Stimulated activated CD4-positive, alpha-beta T cell treated with anti-CD3 and anti-CD28 coated beads, Interleukin-15, amount 100 ng/mL, for 1 hour (primary cell): Measurements from ENCODE around the gene TMTC1.

Experiments used
- DNase-seq, 2 donors: peaks; one replicate each; pipeline ENCODE4 v3.0.0-alpha.2; 2020; ENCODE audit warnings: low read depth in 1 of 2, low spot score in 1 of 2

Gene TMTC1

DNA sequence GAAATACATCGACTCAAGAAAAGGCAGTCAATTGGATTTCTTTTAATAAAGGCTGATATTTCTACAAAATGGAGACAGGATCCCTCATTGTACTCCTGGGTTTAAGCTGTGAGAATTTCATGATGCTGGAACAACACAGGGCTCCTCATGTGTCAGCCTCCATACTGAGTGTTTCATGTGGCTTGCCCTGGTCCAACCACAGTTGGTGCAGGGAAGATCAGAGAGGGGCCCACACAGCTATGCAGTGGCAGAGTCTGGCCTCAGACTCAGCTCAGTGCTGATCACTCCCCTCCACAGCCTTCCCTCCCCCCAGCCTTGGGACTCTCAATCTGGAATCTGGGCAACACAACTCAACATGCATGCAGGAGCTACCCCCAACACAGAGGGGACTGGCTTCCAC lies 163.7 kb downstream of the TMTC1 start:
- no peak for DNase-seq

DNA sequence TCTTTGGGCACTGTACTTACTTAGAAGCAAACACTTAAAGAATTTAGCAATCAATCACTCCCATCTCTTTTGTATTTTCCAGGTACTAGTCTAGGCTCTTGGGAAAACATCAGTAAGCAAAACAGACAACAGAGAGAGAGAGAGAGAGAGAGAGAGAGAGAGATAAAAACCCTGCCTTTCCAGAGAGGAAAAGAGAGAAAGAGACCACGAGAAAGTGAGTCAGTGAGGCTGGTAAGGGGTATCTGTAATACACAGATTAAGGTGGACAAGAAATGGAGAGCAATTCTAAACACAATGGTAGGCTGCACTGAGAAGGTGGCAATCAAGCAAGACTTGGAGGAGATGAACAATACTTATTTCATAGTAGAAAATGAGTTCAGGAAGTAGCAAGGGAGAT lies 166.3 kb downstream of the TMTC1 start:
- DNase-seq = no peak

DNA sequence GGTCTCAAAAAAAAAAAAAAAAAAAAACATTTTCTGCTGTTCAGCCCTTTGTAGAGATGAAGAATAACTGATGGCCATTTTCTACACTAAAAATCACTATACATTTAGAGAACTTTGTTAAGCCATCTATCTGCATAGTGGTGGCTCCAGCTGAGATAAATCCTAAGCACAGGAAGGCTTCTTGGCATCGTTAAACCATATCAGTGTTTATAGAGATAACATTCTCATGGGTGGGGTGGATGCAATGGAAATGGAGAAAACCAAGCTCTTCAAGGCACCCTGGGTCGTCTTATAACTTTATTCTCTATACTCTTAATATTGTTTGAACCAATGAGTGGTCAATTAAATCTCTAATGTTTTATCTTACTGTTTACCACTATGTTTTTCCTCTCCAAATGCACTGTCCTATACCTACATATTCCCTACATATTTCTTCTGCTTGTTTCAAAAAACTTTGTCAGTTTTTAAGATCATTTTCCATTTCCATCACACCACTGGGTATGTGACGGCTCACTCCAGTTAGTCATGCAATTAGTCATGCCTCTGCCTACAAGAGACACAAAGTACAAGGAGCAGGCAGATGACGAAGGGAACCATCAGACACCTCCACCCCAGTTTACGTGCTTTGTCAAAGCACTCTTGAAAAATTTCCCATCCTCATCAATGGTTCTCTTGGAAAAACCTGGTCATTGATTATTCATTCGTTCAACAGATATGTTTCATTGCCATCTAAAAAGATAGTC lies 166.9 kb downstream of the TMTC1 start:
- DNase-seq = no peak

DNA sequence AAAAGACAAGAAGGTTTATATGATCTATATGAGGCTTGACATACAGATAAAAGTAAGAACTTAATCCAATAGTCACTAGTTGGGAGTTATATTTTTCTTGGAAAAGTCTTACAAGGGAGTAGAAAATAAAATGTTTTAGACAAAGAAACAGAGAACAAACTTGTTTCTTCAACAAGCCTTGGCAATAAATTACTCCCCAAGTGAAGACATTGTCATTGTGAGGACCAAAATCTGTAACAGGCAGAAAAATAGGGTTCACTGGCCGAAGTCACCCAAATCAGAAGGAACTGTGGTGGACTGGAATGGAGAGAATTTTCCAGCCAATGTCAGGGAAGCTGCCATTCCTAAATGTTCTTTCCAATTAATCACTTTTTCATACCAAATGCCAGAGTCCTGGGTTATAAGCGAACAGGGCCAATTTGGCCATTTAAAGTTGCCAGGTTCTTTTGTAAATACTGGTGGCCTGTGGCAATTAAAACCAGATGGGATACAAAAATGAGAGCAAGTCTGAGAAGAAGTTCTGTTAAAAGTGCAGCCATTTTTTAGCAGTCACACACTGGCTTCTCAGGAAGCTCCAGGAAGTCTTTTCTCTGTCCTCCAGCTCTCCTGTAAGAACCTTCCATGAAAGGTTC lies 168.9 kb downstream of the TMTC1 start:
- no peak for DNase-seq

DNA sequence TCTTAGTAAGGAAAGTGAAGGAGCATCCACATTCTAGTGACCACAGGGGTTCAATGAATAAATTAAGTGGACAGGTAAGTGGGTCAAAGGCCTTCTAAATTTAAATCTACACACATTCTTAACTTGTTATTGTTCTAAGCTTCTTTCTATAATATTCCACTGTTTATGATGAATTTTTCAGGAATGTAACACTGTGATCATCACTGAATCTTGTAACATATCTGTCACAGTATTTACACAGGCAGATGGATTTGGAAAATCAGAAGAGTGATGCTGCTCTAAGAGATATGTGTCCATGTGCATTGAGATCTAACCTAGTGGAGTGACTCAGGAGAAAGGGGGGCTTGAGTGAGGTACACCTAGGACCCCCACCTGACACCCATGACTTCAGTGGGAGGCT lies 170.8 kb downstream of the TMTC1 start:
- DNase-seq = no peak

DNA sequence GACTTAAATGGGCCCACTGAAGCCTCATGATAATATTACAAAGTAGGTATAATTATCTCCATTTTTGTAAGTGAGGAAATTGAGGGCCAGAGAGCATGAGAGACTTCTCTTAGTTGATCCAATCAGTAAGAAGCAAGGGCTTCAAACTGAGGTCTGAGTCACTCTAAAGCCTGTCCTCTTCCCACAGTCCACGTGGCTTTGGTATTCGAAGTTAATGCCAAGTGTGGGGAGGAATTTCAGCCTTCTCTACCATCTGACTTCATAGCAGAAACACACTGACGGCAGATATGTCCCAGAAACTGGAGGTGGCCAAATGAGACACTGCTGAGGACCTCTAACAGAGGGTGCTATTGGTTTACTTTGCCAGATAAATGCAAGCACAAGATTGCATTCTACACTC lies 171.8 kb downstream of the TMTC1 start:
- DNase-seq = no peak

DNA sequence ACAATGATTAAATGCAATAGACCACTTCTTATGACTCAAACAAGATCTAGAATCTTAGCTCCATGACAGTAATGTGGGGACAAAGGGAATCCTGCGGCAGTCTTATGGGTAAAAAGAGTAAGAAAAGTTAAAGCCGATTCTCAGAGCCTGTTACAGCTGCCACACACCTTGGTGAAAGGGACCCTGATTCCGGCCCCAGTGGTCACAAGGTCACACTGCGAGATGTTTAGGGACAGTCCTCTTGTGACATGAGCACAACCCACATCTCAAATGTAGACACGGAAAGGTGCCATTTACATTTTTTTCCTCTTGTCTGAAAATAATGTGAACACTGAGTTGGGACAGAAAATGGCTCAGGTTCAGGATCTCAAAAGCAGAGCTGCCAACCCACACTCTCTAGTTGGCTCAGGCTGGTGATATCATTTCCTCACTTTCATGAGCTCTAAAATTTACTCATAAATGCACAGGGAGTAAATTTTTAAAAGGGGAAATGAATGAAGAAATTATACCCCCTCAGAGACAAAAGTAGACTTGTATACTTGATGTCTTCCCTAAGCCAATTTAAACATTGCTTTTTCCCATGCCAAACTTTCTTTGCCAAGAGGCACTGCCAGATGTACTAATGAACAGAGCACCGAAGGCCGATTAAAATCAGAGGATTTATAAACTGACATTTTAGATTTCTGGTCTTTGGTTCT lies 173.1 kb downstream of the TMTC1 start:
- DNase-seq = no peak

DNA sequence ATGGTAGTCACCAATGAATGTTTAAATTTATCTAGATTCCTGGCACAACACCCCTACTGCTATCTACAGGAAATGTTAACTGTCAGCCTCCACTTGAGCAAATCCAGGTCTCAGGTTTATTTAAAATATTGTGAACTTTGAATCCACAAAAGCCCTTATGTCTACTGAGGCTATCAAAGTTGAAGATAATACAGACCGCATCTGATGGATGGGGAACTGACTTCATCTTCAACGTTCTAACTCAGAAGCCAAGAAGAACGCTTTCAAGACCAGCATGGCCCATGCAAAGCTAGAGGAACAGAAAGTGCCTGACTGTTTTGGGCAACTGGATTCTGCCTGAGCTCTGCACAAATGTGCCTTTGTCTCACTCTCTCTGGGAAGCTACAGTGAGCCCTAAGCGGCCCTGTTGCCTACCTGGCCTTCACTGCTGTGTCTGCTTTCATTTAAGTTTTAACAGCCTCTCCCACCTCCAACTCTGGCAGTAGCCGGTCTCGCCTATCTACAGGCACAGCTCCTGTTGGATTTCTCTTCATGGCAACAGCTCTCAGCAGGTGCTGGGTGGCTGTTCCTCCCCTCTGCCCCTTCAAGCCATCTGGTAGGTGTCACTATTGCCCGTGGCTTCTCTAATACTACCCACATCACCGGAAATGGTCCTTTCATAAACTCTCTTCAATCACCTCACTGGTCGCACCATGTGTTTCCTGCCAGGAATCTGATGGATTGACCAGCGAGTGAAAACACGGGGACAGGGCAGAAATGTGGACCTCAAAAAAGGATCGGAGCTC lies 174.1 kb downstream of the TMTC1 start:
- DNase-seq = no peak

DNA sequence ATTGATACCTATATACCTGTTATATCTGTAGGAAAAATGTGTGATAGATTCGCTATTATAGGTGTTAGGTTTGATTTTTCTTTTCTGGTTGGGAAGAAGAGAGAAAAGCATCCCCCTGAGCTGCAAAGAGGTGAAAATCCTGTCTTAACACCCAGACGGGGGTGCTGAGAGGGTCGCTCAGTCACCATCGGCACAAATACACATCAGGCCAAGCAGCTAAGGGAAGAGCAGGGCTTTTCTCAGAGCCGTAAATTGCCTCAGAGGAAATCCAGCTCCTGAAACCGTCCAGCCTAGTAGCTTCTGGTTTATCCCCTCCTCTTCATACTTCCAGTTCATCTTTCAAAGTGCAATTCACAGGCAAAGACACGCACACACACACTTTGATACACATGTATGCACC lies 175.2 kb downstream of the TMTC1 start:
- no peak for DNase-seq

DNA sequence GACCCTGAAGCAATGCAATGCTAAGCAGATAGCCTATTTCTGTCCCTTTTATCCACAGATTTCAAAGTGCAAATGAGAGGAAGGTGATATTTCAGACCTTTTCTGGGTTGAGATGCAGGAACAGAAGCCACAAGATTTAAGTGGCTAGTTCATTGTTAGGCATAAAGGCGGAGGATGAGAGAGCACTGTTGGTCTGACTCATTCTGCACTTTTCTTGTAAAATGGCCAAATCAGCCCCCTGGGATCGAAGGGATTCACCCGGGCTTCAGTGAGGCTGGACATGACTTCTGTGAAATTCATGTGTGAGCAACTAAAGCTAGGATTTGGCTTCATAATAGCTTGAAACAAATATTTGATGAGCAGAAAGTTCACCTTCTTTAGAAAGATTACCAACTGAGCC lies 184.4 kb downstream of the TMTC1 start:
- no peak for DNase-seq

DNA sequence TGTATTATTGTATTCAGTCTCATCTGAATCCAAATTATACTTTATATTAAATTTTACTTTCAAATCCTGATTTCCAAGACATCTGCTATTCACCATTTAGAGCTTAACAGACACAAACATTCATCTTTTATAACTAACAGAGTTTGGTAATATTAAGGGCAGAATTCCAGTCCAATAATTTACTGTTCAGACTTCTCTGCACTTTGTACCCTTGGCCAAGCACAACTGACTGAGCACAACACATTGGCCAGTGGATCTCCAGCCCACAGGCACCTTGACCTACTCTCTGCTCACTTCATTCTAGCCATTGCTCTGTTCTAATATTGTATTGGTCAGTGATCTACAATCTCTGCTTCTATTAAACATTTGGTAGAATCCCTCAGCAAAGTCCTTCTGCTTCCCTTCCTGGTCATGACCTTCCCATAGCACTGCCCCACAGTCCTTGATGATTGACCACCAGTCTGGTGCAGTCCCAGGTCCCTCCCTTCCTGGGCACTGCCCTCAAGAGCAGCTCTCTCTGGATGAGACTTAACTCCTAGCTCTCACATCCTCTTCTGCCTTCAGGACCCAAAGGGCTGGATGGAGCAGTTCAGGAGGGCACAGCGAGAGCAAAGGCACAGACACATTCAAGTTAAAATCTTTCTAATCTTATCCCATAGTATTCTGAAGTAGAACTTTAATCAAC lies 188.5 kb downstream of the TMTC1 start:
- no peak for DNase-seq

DNA sequence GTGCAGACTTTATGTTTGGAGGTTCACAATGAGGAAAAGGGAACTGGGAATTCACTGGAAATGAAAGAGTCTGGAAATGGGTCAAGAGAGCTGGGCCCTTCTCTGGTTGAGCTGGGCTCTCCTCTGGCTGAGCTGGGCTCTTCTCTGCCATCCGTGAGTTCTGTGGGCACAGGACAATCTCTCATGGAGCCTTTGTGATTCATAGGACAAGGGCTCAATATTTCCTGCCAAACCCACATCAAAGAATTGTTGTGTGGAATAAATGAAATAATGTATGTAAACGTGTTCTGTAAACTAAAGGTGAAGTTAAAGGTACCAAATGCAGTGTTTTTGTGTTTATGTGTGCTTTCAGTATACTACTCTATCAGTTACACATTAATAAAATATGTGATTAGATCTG lies 190.7 kb downstream of the TMTC1 start:
- no peak for DNase-seq

DNA sequence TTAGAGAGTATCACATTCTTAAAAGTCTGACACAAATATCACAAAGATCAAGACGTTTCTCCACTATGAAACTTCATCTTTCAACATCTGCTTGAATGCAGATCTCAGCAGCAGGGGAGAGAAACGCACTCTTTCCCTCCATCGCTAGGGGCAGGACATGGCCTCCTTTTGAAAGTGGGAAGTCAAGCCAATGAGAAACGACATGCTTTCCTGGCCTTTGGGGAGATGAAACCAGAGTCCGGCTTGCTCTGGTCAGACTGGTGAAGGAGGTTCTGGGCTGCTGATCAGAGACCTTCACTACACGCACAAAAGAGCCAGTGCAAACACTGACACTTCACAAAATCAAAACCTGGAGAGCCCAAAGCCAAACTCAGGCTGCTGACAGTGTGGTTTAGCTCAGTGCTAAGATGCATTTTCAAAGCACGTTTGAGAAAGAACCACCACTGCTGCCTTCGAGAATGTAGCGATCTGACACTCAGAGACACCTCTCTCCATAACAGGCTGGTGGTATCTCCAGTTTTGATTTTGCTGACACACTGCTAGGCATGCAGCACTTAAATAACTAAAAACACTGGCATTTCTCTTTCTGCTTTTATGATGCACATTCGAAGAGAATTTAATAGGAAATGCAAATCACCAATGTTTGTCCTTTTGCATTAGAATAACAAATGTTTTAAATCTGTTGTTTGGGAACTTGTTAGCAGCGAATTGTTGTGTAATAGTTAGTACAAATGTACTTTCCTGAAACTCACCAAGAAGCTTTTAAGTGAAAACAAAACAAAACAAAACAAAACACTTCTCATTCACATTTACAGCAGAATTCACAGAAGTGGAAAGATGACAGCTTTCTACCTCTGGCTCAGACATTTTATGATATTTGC lies 192.4 kb downstream of the TMTC1 start:
- no peak for DNase-seq

DNA sequence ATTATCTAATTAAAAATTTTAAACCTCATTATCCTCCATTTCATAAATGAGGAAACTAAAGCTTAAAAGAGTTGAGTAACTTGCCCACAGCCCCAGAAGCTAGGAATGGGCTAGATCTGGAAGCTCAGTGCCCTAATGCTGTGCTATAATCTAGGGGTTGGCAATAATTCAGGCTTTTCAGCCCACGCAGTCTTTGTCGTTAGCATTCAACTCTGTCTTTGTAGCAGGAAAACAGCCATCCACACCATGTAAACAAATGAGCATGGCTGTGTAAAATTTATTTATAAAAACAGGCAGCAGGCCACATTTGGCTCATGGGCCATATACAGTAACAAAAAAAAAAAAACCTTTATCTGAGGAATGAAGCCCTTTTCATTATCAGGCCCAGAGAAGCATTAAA lies 193.9 kb downstream of the TMTC1 start:
- no peak for DNase-seq

DNA sequence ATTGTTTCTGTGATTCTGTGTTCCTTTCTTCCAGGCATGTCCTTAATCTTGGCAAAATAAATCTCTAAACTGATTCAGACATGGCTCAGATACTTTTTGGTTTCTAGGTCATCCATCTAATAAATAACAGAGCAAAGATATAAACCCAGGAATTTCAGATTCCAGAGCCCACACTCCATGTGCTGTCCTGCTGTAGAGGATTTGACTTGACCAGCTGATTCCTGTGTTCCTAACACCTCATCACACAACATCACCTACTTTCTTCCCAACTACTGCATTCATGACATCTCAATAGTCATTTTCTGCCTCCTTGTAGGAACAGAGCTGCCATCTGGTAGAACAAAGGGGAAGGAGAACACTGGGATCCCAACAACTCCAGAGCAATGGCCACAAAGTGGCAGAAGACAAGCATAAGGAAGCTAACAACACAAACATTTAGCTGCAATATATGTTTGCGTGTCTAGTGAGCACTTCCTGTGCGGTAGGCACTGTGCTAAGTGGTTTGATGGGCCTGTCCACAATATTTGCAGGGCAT lies 194.4 kb downstream of the TMTC1 start:
- DNase-seq = no peak

DNA sequence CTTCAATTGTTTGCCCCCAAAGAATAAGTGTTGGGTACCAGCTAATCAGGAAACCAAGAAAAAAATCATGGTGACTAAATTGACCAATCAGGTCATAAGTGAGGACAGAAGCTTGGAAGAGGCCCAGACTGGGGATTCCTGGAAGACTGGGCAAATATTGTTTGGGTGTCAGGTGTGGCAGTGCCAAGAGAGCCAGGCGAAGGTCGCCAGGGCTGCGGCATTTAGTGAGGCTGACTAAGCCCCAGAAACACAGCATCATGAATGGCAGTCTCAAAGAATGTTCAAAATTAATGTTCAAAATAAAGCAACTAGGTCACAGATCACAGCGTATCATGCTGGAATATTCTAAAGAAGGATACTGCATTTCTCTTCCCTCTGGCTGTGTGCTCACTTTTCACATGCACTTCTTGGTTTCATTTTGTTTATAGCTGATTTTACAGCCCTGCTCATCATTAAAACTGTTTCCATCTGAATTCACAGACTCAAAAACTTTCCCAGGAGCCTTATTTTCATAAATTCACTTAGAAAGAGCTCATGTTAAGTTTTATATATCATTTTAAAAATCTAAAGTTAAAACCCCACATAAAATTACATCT lies 201.0 kb downstream of the TMTC1 start:
- DNase-seq = no peak

DNA sequence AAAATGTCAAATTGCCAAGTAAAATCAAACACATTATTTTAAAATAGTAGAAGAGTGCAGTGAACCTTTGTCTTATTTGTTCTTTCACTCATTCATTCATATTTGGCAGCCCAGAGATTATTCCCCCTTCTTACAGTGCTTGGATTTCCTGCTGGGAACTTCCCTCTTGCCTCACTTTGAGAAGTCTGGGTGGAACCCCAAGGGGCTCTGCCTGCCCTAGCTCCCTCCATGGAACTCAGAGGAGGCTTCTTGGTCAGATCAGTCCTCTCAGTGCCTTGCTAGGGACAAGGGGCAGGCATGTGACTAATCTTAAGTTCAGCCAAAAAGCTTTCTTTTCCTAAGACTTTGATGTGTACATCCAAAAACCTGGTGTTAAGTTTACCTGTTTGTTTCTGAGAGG lies 201.6 kb downstream of the TMTC1 start:
- no peak for DNase-seq

DNA sequence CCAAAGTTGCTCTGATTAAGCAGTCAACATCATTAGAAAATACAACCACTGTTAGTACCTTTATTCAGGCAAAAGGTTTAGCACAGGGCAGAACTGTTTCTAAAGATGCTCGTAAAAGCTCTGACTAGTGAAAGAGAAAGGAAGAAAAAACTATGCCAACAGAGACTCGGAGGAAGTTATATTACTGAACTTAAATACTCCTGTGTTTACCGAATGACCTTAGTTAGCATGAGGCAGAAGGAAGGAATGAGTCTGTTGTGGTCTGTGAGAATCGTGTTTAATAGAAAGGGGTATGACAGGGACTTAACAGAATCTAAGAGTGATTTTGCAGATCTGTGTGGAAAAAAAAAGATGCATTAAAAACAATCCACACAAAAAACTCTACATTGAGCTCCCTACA lies 202.1 kb downstream of the TMTC1 start:
- no peak for DNase-seq

DNA sequence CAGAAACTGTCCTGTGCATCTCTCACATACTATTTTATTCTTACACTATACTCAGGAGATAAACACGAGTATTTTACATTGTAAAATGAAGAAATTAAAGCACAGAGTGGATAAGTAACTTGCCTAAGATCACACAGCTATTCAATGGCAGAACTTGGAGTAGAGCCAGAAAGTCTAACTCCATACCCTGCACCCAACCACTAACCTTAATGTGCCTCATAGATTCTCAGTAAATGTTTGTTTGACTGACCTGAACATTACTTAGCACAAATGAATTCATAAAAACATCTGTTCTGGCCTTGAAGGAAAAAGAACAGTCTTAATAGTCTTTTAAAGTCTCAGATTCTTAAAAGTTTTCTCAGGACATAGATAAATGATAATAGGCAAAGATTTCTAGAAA lies 202.8 kb downstream of the TMTC1 start:
- no peak for DNase-seq

DNA sequence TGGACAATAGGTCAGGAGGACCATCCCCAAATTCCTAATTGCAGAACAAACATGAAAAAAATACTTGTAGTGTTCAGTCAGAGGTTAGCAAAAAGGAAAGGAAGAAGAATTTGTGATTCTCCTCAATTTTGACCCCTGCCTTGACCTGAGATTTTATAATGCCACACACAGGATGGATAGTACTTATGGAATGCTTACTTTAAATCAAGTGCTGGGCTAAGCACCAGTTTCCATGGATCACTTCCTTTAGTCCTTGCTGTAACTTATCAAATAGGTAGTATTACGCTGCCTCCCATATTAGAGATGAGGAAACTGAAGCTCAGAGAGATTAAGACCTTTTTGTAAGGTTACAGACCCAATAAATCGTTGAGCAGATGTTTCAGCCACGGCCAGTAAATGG lies 205.0 kb downstream of the TMTC1 start:
- no peak for DNase-seq
